GM21786 (cell line): ENCODE results near the gene KIAA1671.
"Not testable (repeated sequence)": the region's sequence is repeated elsewhere in the genome, so short reads cannot be mapped to it uniquely, and the experiment has no call there.

Experiments
- ATAC-seq: cut with Tn5 transposase; IDR thresholded peaks from one replicate; pipeline ENCODE4 v1.9.1; 2021; ENCODE audit not compliant: unreplicated experiment

The KIAA1671 gene

DNA sequence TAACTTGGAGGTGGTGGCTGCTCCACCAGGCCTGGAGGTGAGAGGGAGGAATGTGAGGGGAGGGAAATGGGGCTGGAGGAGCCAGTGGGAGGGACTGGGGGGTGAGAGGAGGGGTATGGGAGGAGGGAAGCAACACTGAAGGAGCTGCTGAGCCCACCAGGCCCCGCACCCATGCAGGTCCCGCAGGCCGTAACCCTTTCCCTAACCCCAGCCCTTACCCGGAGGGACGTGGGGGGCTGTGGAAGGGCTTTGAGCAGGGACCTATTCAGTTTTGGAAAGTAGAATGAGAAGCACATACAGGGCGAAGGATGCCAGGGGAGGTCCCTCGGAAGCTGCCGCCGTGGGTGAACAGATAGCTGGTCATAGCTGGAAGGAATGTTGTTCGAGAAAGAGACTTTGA lies 213.3 kb downstream of the KIAA1671 start:
- ATAC-seq: no peak

DNA sequence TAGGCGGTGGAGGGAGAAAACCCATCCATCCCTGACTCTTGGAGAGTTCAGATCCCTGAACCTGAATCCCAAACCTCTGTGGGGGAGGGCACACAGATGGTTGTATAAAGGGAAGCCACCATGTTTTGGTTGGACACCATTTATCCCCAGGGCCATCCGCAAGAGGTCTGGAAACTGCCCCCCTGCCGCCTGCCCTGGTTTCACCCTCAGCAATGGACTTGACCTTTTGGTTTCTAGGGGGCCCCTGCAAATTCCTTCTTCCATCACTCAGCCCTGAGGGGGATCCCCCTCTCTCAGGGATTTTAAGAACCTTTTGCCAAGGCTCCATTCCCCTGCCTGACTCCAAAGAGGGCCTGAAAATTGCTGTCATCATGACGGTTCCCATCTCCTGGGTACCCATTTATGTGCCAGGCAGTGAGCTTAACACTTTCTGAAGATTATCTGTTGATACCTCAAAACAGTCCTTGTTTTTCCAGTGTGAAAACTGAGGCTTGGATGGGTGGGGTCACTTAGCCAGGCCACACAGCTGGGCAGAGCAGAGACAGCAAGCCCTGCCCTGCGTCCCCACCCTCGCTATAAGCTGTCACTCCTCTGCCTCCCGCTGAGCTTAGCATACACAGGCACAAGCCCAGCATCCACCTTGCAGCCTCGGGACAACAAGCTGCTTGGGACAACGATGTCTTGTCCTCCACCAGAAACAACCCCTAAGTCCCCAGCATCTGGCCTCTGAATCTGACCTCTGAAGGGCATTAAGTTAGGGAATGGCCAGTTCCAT lies 213.9 kb downstream of the KIAA1671 start:
- no peak for ATAC-seq

DNA sequence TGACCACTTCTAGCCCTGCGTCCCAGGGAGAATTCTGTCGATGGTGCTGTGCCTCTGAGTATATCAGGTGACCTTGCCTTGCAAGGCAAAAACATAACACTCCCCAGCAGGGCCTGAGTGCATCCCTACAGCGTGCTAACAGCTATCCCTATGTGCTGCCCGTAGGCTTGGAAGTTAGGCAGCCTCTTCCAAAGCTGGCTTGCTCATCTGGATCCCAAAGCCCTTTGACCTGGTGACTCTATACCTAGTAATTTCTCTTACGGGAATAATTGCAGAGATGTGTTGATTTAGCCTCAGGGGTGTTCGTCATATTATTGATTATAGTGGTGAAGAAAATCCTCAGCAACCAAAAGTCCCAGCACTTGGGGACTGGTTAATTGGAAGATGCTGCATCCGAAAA lies 214.6 kb downstream of the KIAA1671 start:
- no peak for ATAC-seq

DNA sequence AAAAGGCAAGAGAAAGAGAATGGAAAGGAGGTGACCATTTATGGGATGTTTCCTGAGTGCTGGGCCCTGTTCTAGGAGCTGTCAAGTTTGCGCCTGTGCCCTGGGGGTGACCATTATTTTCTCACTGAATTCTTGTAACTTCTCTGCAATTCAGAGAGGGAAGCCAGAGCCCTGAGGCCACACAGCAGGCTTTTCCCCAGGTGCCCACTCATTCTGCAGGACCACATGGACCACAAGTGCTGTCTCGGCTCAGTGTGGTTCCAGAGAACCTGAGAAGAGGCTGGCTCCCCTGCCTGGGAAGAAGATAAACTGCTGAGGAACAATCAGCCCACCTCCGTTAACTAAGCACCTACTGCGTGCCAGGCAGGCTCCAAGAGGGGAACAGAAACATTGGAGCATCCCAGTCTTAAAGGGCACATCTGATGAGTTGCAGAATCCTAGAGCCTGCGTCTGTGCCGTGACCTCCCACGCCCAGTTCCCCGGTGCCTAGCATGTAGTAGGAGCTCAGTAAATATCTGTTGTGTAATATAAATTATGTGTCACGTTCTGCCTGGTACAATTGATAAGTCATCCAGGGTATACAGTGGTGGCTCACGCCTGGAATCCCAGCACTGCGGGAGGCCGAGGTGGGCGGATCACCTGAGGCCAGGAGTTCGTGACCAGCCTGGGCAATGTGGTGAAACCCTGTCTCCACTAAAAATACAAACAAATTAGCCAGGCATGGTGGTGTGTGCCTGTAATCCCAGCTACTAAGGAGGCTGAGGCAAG lies 215.5 kb downstream of the KIAA1671 start:
- ATAC-seq: no peak

DNA sequence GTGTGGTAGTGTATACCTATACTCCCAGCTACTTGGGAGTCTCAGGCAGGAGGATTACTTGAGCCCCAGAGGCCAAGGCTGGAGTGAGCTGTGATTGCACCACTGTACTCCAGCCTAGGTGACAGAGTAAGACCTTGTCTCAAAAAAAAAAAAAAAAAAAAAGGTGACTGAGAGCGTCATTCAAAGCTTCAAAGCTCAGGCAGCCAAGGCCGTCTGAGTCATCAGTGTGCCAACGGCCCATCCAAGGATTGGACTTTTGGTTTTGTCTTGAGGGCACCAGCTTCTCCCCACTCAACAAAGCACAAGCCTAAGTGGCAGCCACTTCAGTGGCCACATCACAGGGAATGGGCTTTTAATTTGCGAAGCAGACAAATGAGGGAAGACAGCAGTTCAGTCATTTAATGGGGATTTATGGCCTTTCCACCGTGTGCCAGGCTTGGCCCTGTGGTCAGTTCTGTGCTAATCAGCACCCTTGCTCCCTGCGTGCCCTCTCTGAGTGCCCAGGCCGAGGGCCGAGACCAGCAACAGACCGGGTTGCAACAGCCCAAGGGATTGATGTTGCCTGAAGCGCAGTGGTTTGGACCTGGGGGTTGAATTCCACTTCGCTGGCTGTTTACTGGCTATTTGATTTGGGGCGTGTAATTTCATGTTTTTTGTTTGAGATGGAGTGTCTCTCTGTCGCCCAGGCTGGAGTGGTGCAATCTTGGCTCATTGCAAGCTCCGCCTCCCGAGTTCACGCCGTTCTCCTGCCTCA lies 216.9 kb downstream of the KIAA1671 start:
- no peak for ATAC-seq

DNA sequence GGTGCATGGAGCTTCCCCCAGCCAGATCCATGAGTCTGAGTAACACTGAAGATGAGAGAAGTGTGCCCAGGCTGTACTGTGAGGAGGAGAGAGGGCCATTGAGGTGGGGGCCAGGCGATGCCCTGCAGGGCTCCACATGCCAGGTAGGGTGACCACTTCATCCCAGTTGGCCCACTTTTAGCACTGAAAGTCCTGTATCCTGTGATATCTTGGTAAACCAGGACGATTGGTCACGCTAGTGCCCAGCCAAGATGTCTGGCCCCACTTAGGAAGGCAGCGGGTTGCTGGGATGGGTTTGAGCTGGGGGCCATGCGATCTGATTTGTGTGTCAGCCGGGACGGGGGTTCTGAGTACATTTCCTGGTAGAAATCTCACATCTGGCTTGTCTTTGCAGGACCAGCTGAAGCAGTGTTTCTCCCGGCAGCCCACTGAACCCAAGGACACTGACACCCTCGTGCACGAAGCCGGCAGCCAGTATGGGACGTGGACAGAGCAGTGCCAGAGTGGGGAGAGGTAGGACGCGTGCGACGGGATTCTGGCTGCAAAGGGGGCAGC lies 218.0 kb downstream of the KIAA1671 start:
- no peak for ATAC-seq

DNA sequence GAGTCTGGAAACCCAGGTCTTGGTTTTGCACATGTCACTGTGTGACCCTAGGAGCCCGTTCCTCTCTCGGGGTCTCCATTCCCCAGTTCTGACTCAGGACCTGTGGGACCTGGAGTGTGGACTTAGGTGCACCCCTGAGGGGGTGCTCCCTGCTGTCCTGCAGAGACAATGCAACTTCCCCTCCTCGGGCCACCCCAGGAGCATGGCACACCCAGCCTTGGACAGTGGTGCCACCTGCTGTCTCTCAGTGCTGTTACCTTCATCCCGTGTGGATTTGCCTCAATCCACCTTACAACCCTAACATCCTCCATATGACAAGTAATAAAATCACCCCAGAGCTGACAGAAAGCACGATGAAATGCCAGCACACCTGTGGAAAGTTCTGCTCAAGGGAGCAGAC lies 219.6 kb downstream of the KIAA1671 start:
- no peak for ATAC-seq

DNA sequence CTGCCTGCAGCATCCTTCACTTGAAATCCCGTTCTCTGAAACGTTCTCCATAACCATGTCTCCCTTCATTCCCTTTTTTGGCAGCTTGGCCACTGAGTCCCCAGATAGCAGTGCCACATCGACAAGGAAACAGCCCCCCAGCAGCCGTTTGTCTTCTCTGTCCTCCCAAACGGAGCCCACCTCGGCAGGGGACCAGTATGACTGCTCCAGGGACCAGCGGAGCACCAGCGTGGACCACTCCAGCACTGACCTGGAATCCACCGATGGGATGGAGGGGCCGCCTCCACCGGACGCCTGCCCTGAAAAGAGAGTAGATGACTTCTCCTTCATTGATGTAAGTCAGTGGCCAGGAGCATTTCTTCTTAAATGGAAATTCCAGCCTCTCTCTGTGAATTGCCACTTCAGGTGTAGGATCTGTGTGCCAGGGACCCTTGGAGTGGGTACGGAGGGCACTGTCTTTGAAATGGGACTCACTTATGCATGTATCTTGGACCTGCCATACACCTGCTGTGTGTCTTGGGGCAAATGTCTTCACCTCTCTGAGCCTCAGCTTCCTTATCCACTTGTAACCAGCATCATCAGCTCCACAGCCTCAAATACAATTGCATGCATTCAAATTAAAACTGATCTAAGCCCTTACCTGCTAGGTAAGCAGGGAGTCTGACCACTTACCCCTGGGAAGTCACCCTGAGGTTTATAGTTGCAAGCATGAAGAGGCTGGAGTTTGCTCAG lies 221.8 kb downstream of the KIAA1671 start:
- no peak for ATAC-seq

DNA sequence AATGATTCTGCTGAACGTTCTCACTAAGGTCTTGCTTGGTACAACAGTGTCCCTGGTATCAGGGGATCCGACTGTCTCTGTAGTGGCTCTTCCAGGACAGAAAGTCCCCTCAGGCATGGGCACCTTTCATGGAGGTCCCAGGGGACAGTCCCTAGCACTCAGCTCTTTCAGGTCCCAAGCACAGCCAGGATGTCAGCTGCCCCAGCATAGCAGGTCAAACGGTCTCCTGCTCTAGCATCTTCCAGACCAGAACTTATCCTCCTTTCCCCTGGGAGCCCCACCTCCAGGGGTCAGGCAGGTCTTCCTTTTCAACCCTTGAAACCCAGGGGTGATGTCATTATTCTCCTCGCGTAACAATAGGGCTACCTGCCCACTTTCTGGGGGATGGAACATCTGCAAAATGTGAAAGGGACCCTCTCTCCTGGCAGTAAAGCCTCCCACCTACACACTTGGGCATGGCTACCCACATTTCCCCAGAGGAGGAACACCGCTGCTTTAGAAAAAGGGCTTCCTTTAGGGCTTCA lies 222.4 kb downstream of the KIAA1671 start:
- ATAC-seq: no peak

DNA sequence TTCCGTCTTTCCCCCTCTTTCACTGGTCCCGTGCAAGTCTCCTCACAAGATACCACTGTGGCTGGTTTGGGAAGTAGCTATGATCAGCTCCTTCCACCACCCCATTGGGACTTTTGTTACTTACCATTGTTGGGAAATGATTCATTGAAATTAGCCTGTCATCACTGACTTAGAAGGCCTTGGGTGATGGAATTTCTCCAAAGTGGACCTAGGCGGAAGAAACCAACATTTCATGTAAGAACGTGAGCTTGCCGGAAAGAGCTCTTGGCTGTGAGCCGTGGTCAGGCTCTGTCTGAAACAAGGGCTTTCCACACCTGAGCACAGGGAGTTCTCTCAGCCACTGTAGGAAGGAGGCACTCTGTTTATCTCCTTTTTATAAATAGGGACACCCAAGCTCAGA lies 223.7 kb downstream of the KIAA1671 start:
- no peak for ATAC-seq

DNA sequence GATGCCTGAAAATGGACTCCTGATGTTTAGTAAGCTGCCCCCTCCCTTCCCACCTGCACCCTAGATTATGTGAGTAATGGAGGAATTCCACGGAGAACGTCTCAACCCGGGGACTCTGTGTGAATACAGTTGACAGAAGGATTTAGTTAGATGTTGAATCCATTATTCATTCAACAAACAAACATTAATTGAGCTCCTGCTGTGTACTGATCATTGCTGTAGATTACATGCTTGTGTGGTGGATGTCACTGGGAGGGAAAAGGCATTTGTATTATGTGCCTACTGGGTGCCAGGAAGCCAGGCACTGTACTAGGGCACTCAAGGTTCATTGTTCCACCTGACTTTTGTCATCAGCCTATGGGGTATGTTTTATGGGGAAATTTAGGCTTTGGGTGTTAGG lies 224.3 kb downstream of the KIAA1671 start:
- ATAC-seq: no peak

DNA sequence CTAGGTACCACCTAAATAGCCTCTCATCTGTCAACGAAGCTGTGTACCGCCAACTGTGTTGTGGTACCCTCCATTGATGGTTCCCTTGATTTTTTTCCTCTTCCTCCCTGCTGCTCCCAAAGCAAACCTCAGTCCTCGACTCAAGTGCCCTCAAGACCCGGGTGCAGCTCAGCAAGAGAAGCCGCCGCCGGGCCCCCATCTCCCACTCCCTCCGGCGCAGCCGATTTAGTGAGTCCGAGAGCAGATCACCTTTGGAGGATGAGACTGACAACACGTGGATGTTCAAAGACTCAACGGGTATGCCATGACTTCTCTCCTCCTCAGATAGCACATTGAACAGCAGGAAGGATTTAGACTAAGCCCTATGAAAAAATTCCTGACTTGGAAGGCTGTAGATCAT lies 224.7 kb downstream of the KIAA1671 start:
- no peak for ATAC-seq

DNA sequence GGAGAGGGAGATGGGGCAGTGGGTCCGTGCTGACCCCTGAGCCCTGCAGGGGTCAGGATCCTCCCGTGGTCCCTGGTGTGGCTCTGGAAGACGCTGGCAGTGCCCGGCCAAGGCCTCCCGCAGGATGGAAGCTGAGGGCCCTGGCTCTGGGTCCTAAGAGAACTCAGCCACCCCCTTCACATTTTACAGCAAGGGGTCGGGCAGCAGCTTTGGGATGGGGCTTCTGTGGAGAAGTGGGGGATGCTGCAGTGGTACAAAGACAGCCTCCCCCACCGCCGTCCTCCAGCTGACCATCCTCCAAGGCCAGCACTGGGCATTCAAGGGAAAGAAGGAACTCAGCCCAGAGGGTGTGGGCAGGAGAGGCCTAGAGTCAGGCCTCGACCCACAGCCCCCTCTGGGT lies 225.4 kb downstream of the KIAA1671 start:
- no peak for ATAC-seq

DNA sequence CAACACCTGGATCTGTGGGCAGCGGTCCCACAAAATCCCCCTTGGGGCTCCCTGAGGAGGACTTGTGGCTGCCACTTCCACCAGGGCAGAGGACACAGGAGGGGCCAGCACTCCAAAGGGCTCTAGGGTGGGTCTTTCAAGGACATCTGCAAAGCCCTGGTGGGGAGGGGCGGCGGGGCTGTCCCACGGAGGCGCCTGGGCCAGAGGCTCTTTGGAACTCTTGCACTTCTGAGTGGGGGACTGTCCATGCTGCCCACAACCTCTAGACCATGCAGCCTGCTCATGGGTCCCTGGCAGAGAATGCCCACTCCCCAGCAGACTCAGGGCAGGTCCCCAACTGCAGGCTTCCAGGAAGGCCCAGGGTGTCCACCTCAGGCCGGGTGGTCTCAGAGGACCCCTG lies 225.8 kb downstream of the KIAA1671 start:
- not testable (repeated sequence) for ATAC-seq

DNA sequence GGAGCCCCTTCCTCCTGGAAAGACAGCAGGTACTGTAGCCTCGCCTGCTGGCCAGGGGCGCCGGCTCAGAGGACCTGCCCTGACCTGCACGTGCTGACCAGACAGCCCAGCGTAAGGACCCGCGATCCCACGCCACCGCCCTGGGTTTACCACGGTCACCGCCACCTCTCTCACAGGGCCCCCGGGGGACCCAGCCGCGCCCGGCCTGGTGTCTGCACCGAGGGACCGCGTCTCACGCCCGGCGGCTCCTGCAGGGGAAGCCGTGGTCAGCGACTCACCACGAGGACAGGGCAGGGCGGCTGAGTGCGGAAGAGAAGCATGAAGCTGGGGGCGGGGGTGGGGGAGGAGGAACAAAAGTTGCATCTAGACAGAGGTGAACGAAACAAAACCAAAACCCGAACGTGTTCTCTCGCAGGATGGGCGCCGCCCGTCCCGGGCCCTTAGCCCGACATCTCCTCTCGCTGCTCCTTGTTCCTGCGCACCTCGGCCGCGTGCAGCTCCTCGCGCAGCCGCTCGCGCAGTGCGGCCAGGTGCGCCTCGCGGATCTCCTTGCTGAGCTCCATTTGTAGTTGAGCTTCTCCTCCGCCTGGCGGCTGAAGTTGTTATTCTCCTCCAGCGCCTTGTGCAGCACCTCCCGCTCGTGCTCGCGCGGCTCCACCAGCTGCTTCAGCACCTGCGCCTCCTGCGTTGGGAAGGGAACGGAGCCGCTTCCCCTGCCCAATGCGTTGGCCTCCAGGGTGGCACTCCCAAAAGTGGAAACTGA lies 226.5 kb downstream of the KIAA1671 start:
- ATAC-seq: not testable (repeated sequence)

DNA sequence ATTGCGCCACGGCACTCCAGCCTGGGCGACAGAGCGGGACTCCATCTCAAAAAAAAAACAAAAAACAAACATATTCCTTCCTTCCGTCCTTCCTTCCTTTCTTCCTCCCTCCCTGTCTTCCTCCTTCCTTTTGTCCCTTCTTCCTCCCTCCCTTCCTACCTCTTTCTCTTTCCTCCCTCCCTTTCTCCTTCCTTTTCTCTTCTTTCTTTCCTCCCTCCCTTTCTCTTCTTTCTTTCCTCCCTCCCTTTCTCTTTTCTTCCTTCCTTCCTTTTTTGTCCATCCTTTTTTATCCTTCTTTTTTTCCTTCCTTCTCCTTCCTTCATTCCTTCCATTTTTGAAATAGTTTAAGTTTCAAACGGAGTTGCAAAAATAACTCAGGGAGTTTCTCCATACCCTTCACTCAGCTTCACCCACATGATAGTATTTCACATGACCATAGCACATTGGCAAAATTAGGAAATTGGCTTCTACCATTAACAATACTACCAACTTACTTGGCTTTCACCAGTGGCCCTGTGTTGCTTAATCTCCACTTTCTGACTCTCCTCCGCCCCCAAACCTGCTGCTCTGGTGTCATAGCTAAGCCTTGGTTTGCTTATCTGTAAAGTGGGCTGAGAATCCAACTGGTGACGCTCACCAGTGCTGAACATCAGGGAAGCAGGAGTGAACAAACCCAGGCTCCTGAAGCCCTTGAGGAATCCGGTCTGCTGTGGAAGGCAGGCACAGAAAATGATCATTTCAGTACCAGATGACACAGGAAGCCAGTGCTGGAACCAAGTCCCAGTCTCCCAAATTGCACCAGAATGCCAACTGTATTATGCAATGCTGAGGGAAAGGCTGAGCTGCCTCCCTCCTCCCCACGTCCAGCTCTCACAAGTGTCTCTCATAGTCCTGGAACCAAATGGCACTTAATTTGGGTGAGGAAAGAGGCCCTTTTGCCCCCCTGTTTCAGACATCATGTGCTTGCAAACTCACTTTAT lies 229.9 kb downstream of the KIAA1671 start:
- ATAC-seq: no peak

DNA sequence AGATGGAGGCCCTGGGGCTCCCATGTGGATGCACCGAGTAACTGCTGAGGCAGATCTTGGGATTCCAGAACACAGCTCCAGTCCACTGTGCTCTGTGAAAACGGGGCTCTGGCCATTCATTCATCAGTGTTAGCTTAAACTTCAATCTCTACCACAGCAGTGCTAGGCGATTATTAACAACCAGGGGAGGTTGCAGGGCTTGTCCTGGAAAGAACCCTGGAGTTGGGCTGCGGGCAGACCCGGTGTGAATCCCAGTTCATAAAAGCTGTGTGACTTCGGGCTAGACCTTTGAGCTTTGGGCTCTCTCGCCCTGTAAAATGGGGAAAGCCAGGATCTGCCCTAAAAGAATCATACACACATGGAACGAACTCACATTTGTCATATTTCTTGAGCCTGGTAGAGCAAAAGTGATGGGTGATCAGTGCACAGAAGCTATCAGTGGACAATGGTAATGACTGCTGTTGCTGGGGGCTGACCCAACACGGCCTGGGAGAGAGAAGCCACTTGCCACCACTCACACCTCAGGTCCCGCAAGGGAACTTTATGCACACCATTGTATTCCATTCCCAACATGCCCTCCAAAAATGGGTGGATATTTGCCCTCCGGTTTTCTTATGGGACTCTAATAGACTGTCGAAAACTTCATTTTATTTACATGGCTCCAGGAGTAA lies 231.6 kb downstream of the KIAA1671 start:
- ATAC-seq: no peak

DNA sequence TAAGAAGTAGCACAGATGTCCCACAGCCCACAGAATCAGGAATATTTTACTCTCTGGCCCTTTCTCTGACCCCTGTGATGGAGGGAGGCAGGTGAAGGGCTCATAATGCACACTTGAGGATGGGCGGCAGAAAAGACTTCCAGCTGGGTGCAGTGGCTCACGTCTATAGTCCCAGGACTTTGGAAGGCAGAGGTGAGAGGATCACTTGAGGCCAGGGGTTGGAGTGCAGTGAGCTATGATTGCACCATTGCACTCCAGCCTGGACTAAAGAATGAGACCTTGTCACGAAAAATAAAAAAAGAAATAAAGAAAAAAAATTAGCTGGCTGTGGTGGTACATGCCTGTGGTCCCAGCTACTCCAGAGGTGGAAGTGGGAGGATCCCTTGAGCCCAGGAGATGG lies 233.6 kb downstream of the KIAA1671 start:
- ATAC-seq: no peak
